Metanephros (tissue), 2 donors: ENCODE results near the gene TOR1A. TPM values are rescaled to one million over a fixed set of nuclear protein-coding genes. Genes with fewer than 3 reads are reported as not detected.

ENCODE experiments used
- small RNA-seq: library from RNA; depleted of rRNA; stranded (forward); fragments of <200 nt; gene quantifications from one replicate; pipeline ENCODE3, GENCODE V24; 2014; ENCODE audit warnings: low replicate concordance
- total RNA-seq: library from RNA; depleted of rRNA; stranded (reverse); fragments of >200 nt; gene quantifications from one replicate; pipeline ENCODE4 v1.2.3, GENCODE V29; 2014

Gene TOR1A, protein sequence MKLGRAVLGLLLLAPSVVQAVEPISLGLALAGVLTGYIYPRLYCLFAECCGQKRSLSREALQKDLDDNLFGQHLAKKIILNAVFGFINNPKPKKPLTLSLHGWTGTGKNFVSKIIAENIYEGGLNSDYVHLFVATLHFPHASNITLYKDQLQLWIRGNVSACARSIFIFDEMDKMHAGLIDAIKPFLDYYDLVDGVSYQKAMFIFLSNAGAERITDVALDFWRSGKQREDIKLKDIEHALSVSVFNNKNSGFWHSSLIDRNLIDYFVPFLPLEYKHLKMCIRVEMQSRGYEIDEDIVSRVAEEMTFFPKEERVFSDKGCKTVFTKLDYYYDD
- total RNA-seq: 29.4 TPM

DNA sequence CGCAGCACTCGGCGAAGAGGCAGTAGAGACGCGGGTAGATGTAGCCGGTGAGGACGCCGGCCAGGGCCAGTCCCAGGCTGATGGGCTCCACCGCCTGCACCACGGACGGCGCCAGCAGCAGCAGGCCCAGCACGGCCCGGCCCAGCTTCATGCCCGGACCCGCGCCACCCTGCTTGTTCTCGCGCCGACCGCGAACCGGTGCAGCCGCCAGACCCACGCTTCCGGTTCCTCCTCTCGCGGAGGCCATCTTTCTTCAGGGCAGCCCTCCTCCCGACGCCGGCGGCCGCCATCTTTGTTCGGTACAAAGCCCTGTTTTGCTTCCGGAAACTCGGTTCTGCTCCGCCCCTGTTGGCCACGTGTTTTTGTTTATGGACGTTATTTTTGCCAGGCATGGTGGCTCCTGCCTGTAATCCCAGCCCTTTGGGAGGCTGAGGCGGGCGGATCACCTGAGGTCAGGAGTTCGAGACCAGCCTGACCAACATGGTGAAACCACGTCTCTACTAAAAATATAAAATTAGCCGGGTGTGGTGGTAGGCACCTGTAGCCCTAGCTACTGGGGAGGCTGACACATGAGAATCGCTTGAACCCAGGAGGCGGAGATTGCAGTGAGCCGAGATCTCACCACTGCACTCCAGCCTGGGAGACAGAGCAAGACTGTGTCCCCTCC, at the start of gene TOR1A:
TSS of gene TOR1A (minus strand) at position 202 of the 667 bp plus-strand sequence. CDS start at position 151, 51 bp downstream.

DNA sequence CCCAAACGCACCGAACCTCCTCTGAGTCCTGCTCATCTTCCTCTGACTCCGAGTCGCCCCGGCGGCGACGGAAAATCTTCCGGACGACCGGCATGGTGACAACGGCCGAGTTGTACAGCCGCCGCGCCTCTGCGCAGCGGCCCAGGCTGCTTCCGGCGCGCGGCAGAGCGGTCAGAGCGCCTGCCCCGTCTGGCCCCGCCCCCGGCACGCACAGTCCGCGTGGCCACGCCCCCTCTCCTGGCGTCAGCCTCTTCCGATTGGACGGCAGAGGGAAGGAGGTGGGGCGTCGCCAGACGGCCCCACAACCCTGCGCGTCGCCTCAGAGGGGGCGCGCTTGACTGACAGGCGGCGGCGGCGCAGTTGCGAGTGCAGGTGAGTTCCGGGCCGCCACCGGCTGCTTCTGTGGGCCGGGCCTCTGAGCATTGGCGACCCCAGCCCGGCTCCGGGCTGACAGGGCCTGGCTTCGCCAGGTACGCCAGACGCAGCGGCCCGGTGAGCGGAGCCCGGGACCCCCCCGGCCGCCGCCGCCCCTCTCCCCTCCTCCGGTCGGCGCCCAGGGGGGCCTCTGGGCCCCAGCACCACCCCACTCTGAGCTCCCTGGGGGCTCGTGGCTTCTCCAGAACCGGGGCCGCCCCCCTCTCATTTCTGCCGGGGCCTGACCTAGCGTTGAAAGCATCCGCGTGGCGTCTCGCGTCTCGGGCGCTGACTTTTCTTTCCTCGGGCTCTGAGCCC, 11.4 kb upstream of the TOR1A start, which contains the start of the genes C9orf78 and USP20:
TSS of gene C9orf78 (minus strand) at position 148 of the 732 bp plus-strand sequence. CDS start at position 94, 54 bp downstream.
TSS of gene USP20 (plus strand) at position 331 of the 732 bp plus-strand sequence. CDS start 17,098 bp downstream, outside the sequence.

DNA sequence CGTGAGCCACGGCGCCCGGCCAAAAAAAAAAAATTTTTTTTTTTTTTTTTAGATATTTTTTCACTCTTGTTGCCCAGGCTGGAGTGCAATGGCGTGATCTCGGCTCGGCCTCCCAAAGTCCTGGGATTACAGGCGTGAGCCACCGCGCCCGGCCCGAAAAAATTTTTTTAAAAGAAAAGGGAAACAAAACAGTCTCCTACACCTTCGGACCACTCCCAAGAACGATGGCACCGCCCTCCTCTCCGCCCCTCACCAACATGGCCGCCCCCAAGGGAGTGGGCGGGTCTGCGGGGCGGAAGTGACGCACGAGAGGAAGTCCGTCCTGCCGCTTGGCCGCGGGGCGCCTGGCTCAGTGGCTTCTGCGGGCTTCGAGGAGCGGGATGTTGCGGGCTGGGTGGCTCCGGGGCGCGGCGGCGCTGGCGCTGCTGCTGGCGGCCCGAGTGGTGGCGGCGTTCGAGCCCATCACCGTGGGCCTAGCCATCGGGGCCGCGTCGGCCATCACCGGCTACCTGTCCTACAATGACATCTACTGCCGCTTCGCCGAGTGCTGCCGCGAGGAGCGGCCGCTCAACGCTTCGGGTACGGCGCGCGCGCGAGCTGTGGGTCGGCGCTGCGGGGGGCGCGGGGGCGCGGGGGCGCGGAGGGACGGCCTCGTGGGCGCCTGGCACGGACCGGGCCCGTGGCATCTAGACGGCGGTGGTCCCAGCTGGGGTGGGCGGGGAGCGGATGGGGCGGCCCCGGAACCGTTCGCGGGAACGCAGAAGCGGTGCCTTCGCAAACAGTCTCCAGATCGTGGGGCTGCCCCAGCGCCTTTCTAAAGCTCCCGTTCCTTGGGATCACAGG, 20.9 kb downstream of the TOR1A start, which contains the start of gene TOR1B:
TSS of gene TOR1B (plus strand) at position 352 of the 843 bp plus-strand sequence. CDS start at position 381, 29 bp downstream.

Small RNA genes lying within 50 kb of the gene (small RNA-seq; reads per million reads assigned to genes)
- gene MIR6855: 0.07 reads per million

Other genes starting within 250 kb of the TOR1A start
- 0.70 TPM for gene C9orf50, start 203.0 kb downstream of the TOR1A start, total RNA-seq
- 26.6 TPM for gene NTMT1, start 198.0 kb downstream of the TOR1A start, total RNA-seq
- 17.9 TPM for gene ASB6, start 182.0 kb downstream of the TOR1A start, total RNA-seq
- 2.1 TPM for gene PRRX2, start 158.5 kb downstream of the TOR1A start, total RNA-seq
- 9.1 TPM for gene PTGES, start 71.1 kb downstream of the TOR1A start, total RNA-seq
- gene TOR1B, start 21.0 kb downstream of the TOR1A start, total RNA-seq: 21.1 TPM
- 36.3 TPM for gene C9orf78, start 11.1 kb upstream of the TOR1A start, total RNA-seq
- gene USP20, start 11.3 kb upstream of the TOR1A start, total RNA-seq: 31.2 TPM
- 54.0 TPM for gene FNBP1, start 219.1 kb upstream of the TOR1A start, total RNA-seq
- gene GPR107, start 229.8 kb upstream of the TOR1A start, total RNA-seq: 47.2 TPM